ENCODE data around the gene MAN1C1. TPM values are rescaled to one million over a fixed set of nuclear protein-coding genes. Genes with fewer than 3 reads are reported as not detected.

The MAN1C1 gene
- total RNA-seq, 1 donor from 2014 or later = 39.4 TPM

GRCh38 chr1:25771221-25772114, 154.9 kb downstream of the MAN1C1 start:
- ATAC-seq (peak; percentile 29), DNase-seq (ENCODE audit: low spot score) (peak; percentile 74)

- ATAC-seq = no peak
These were observed 155.6 kb downstream of the MAN1C1 start for GRCh38 chr1:25772164-25772563.

GRCh38 chr1:25772692-25773245, 156.2 kb downstream of the MAN1C1 start:
- ATAC-seq (no peak), DNase-seq (ENCODE audit: low spot score) (no peak)

More at GRCh38 chr1:25772164-25772563, 155.6 kb downstream of the MAN1C1 start:
- no peak for DNase-seq (ENCODE audit: low spot score)

- peak; percentile 91 for ATAC-seq
- peak; percentile 83 for DNase-seq (ENCODE audit: low spot score)
These were observed 157.0 kb downstream of the MAN1C1 start for GRCh38 chr1:25773441-25774125.

- DNase-seq (ENCODE audit: low spot score) = no peak
- ATAC-seq = no peak
These were observed 157.7 kb downstream of the MAN1C1 start for GRCh38 chr1:25774206-25774803.

- DNase-seq (ENCODE audit: low spot score) (no peak), ATAC-seq (no peak)
These were observed 158.6 kb downstream of the MAN1C1 start for GRCh38 chr1:25774921-25775771.

- DNase-seq (ENCODE audit: low spot score) = no peak
These were observed 162.8 kb downstream of the MAN1C1 start for GRCh38 chr1:25779388-25779787.

GRCh38 chr1:25779894-25780293, 163.3 kb downstream of the MAN1C1 start:
- DNase-seq (ENCODE audit: low spot score) (no peak), ATAC-seq (no peak)

More at GRCh38 chr1:25779388-25779787, 162.8 kb downstream of the MAN1C1 start:
- ATAC-seq = no peak

- DNase-seq (ENCODE audit: low spot score) = no peak
- peak; percentile 78 for ATAC-seq
These were observed 163.9 kb downstream of the MAN1C1 start for GRCh38 chr1:25780318-25781129.

GRCh38 chr1:25781130-25781433, 164.5 kb downstream of the MAN1C1 start:
- ATAC-seq = peak; percentile 42
- no peak for DNase-seq (ENCODE audit: low spot score)

- ATAC-seq = no peak
- DNase-seq (ENCODE audit: low spot score) = no peak
These were observed 166.1 kb downstream of the MAN1C1 start for GRCh38 chr1:25782608-25783201.

- DNase-seq (ENCODE audit: low spot score) = no peak
- ATAC-seq = peak; percentile 23
These were observed 168.0 kb downstream of the MAN1C1 start for GRCh38 chr1:25784575-25785051.

- DNase-seq (ENCODE audit: low spot score) (no peak), ATAC-seq (no peak)
These were observed 168.9 kb downstream of the MAN1C1 start for GRCh38 chr1:25785333-25786067.

GRCh38 chr1:25786887-25787759, 170.5 kb downstream of the MAN1C1 start:
- DNase-seq (ENCODE audit: low spot score) = no peak
- ATAC-seq = no peak

GRCh38 chr1:25787760-25788166, 171.2 kb downstream of the MAN1C1 start:
- no peak for ATAC-seq
- DNase-seq (ENCODE audit: low spot score) = no peak

- ATAC-seq = no peak
These were observed 173.9 kb downstream of the MAN1C1 start for GRCh38 chr1:25790472-25790871.

GRCh38 chr1:25792115-25792514, 175.5 kb downstream of the MAN1C1 start:
- no peak for DNase-seq (ENCODE audit: low spot score)
- ATAC-seq = no peak

More at GRCh38 chr1:25790472-25790871, 173.9 kb downstream of the MAN1C1 start:
- no peak for DNase-seq (ENCODE audit: low spot score)

All from left lobe of liver (tissue), 2 donors.